GM12875 (cell line): ENCODE results near the gene GBGT1.

Source experiments
- H3K4me3 ChIP-seq: one replicate; pipeline ENCODE4 v1.5.1; 2011; ENCODE audit warnings: low read depth, low read length, control low read depth
- TF ChIP-seq, protein P1 (sequence below): IDR thresholded peaks from 2 replicates; pipeline ENCODE4 v1.5.1; 2011; ENCODE audit warnings: low read depth, mild to moderate bottlenecking, control low read depth, inconsistent platforms, low read length, moderate library complexity, borderline replicate concordance; ENCODE audit not compliant: insufficient read depth

Gene GBGT1

DNA sequence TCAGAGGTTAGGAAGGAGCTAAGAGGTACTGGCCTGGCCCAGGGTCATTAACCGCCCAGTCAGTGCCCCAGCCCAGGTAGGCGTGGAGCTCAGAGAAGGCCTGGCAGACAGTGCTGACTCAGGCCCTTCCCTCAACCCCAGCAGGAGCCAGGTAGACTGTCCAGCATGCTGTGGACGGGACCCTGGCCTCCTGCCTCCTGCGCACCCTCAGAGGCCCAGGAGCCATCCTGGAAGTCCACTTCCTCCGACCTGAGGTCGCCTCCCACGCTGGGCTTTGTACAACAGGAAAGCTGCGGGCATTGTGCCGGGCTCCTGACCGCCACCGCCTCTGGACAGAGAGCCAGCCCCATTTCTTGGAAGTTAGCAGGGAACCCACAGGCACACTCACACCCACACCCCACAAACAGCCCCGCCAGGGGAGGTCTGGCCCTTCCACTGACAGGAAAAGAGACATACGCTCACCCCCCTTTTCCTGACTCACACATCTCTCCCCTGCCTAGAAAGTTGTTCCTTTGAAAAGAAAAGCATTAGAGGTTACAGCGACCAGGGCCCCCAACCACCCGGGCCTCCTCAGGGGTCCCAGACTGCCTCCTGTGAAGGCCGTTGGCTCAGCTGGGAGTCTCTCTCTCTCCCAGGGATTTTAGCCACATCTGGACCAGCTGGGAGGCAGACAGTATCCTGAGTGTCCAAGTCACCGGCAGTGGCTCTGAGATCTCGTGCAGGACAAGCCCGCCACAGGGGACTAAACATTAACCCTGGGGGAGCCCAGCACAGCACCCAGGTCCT lies 50.4 kb downstream of the GBGT1 start:
- TF ChIP-seq, protein P1, sequence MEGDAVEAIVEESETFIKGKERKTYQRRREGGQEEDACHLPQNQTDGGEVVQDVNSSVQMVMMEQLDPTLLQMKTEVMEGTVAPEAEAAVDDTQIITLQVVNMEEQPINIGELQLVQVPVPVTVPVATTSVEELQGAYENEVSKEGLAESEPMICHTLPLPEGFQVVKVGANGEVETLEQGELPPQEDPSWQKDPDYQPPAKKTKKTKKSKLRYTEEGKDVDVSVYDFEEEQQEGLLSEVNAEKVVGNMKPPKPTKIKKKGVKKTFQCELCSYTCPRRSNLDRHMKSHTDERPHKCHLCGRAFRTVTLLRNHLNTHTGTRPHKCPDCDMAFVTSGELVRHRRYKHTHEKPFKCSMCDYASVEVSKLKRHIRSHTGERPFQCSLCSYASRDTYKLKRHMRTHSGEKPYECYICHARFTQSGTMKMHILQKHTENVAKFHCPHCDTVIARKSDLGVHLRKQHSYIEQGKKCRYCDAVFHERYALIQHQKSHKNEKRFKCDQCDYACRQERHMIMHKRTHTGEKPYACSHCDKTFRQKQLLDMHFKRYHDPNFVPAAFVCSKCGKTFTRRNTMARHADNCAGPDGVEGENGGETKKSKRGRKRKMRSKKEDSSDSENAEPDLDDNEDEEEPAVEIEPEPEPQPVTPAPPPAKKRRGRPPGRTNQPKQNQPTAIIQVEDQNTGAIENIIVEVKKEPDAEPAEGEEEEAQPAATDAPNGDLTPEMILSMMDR, result no peak

DNA sequence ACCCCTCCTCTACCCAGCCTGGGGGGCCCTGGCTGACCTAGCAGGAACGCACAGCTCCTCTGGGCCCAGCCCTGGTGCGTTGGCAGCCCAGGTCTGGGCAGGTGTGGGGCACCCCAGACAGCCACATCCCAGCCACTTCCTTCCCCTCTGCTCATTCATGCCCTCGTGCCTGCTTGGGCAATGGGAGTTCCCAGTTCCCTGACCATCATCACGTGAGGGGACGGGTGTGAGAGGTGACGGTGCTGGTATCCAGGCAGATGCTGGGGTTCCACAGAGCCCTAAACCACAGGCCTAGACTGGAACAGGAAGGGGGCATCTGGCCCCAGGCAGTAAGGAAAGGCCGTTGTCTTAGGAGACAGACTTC lies 51.1 kb downstream of the GBGT1 start:
- TF ChIP-seq, protein P1, result no peak
- no peak overlapping the region for H3K4me3 ChIP-seq

More for the DNA sequence above, 50.4 kb downstream of the GBGT1 start:
- H3K4me3 ChIP-seq, result no peak overlapping the region

DNA sequence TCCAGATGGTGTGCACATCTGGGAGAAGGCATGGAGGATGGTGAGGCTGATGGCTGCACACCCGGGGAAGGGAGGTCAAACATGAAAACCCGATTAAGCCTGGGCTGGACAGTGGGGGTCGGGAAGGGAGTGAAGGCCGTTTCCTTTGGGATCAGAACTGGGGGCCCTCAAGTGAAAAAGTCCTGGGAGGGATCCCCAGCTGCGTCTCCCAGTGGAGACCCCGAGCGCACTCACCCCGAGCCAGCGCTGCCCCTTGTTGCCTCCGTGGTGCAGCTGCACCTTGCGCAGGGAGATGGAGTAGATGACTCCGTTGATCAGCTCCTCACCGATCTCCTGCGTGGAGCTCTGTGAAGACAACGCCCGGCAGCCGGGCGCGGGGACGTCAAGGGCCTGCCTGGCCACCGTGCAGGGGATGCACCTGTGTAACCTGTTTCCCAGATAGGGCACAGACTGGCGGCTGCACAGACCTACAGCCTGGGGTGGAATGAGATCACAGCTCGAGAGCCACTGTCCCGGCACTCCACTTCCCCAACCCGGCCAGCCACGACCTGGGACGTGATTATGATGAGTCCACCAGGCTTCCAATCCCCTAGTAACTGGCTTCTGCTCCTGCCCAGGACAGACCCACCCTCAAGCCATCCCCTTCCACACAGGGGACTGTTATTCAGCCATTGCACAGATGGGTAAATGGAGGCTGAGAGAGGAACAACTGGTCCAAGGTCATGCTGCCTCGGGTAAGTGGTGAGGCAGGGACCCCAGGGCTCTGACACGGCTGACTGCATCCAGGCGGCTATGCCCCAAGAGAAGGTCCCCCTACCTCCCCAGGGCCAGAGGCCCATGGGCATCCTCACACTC lies 51.7 kb downstream of the GBGT1 start:
- TF ChIP-seq, protein P1, result no peak
- H3K4me3 ChIP-seq, result no peak overlapping the region

DNA sequence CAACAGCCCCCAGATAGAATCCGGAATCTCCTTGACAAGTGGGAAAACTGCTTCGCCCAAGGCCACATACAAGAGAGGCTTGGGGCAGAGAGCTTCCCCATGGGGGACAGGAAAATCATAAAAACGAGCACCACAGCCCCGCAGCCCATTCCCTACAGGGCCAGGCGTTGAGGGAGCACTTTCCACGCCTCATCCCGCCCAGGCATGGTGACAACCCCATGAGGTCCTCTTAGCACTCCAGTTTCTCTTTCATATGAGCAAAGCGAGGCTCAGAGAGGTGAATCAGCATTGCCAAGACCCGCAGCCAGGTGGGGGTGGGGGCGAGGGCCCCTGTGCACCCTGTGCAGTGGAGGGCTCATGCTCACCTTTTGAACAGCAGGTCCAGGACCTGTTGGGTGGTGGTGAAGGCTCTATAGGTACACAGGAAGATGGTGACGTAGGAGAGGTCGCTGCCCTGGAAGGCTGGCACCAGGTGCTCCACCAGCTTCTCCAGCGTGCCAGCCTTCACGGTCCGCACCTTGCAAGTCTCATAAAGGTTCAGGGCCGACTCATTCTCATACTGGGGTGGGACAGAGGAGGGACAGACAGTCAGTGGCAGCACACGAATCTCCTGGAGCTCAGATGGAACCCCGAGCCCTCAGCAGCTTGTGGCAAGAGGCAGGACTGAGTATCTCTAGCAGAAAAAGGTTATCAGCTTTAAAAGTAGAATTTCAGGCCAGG lies 53.6 kb downstream of the GBGT1 start:
- no peak overlapping the region for H3K4me3 ChIP-seq

DNA sequence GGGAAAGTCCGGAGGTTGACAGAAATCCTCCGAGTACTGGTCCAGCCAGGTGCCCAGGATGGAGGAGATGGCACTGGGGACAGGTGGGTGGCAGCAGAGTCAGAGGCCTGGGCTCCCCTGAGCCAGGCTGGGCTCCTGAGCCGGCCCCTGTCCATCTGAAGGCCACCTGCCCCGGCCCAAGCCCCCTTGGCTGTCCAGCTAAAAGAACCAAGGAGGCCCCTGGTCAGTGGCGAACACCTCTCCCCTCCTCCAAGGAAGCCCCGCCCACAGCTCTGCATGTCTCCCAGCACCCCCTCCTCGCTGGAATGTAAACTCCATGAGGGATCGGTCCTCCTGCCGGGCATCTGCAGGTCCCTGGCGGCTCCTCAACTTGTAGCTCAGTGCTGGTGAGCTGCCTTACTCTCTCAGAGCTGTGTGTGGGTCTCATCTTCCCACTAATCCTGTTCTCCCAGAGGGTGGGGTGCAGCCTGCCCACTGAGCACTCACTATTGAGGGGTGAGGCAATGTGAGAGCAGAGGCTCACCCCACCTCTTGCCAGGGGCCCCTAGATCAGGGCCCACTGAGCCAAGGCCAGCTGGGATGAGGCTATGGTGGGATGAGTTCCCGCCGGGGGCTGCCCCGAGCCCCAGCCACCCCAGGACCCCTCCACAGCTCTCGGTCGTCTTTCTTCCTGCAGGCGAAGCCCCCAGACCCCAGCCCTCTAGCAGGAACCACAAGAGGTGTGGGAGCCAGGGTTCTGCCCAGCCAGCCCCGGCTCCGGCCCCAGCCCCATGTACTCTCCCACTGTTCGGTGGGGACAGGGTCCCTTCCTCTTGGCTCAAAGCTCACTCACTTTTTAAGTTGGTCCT lies 54.7 kb downstream of the GBGT1 start:
- TF ChIP-seq, protein P1, result no peak
- H3K4me3 ChIP-seq, result no peak overlapping the region

More for the DNA sequence above, 53.6 kb downstream of the GBGT1 start:
- TF ChIP-seq, protein P1, result no peak
